Left ventricle myocardium inferior (tissue), 1 donor: Measurements from ENCODE around the gene NEDD4. TPM values are rescaled to one million over a fixed set of nuclear protein-coding genes. Genes with fewer than 3 reads are reported as not detected.
"Not testable (repeated sequence)": the region's sequence is repeated elsewhere in the genome, so short reads cannot be mapped to it uniquely, and the experiment has no call there.

Experiments used
- DNase-seq: peaks from one replicate; pipeline ENCODE4 v3.0.0-alpha.2; 2020
- H3K27ac ChIP-seq: fragments of 200-600 bp; replicated peaks from 2 replicates; pipeline ENCODE4 v1.8.0; 2021
- H3K27me3 ChIP-seq: fragments of 200-600 bp; 2 replicates; pipeline ENCODE4 v1.8.0; 2021; ENCODE audit warnings: low read depth
- H3K36me3 ChIP-seq: fragments of 200-600 bp; 2 replicates; pipeline ENCODE4 v1.8.0; 2021
- H3K4me1 ChIP-seq: fragments of 200-600 bp; 2 replicates; pipeline ENCODE4 v1.8.0; 2021
- H3K4me3 ChIP-seq: fragments of 200-600 bp; 2 replicates; pipeline ENCODE4 v1.8.0; 2021; ENCODE audit warnings: mild to moderate bottlenecking, moderate library complexity
- H3K9me3 ChIP-seq: fragments of 200-600 bp; replicated peaks from 2 replicates; pipeline ENCODE4 v1.8.0; 2021
- intact Hi-C: fragments of 100-400 bp; cut with micrococcal nuclease; formaldehyde crosslinking; loops from one replicate; pipeline ENCODE4 v1.11.0; 2022
- total RNA-seq: library from RNA; stranded (reverse); fragmentation: NEBNext Ultra II Directional; extraction: Animal tissue kit (Norgen Biotek cat#: 25700); gene quantifications from one replicate; pipeline ENCODE4 v1.2.1, GENCODE V29; 2021
- TF ChIP-seq, protein P1 (sequence below): fragments of 200-600 bp; IDR thresholded peaks from 2 replicates; pipeline ENCODE4 v1.8.0; 2021; ENCODE audit warnings: antibody characterized with exemption, mild to moderate bottlenecking, borderline replicate concordance
- donor health status: DM: no; HTN: yes; CAD: no; lungs with severe emphysema.

NEDD4 gene
- total RNA-seq, 1 donor from 2014 or later: 8.1 TPM

DNA sequence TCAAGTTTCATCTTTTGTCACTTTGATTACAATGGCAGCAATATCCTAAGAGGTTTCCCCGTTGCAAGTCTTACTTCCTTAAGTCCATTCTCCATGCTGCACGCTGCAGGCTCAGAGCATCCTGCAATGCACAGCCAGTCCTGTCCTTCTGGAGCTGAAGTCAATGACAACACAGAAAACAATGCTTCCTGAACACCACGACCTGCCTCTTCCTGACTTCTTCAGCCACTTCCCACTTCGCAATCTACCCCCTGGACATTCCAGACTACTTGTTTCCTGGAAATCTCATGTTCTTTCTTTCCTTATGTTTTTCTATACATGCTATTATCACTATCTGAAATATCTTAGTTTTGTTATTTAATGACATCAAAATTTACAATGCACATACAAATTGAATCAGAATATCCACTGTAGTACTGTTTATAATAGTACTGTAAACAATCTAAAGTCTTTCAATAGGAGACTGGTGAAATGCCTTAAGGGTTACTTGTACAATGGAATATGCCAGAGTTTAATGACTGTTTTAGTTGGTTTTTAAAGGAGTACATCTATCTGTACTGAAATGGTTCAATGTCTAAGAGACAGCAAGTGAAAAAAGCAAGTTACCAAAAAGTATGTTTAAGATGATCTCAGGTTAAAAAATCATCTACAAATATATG is 136.8 kb downstream of the NEDD4 start:
- intact Hi-C loops: no loop called here
- Histone ChIP-seq H3K27me3 (no peaks in the 10 kb centered on the region), H3K4me3 (no peak overlapping the region), H3K27ac (no peak overlapping the region), H3K9me3 (no peaks in the 10 kb centered on the region), H3K4me1 (no peaks in the 10 kb centered on the region), H3K36me3 (peaks cover 58% of the 10 kb centered on the region)
- DNase-seq: no peak
- TF ChIP-seq, protein P1, sequence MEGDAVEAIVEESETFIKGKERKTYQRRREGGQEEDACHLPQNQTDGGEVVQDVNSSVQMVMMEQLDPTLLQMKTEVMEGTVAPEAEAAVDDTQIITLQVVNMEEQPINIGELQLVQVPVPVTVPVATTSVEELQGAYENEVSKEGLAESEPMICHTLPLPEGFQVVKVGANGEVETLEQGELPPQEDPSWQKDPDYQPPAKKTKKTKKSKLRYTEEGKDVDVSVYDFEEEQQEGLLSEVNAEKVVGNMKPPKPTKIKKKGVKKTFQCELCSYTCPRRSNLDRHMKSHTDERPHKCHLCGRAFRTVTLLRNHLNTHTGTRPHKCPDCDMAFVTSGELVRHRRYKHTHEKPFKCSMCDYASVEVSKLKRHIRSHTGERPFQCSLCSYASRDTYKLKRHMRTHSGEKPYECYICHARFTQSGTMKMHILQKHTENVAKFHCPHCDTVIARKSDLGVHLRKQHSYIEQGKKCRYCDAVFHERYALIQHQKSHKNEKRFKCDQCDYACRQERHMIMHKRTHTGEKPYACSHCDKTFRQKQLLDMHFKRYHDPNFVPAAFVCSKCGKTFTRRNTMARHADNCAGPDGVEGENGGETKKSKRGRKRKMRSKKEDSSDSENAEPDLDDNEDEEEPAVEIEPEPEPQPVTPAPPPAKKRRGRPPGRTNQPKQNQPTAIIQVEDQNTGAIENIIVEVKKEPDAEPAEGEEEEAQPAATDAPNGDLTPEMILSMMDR: no peak

DNA sequence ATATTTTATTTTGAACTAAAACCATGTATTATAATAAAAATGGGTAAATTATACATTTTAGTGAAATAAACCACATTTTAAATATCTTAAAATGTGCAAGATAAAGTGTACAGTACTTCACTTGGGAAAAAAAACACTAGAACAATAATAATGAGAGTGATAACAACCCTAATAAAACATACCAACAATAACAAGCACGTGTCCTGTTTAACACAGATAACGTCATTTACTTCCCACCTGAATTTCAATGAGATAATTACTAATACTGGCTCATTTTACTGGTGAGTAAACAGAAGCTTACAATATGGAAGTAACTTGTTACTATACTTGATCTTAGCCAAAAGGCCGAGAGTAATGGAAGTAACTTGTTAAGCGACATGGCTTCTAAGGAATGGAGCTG is 140.3 kb downstream of the NEDD4 start:
- Histone ChIP-seq H3K4me1 (no peaks in the 10 kb centered on the region), H3K27ac (no peak overlapping the region), H3K9me3 (no peaks in the 10 kb centered on the region), H3K4me3 (no peak overlapping the region), H3K27me3 (no peaks in the 10 kb centered on the region), H3K36me3 (peaks cover 48% of the 10 kb centered on the region)
- intact Hi-C loops: no loop called here
- DNase-seq: no peak
- TF ChIP-seq, protein P1: no peak

DNA sequence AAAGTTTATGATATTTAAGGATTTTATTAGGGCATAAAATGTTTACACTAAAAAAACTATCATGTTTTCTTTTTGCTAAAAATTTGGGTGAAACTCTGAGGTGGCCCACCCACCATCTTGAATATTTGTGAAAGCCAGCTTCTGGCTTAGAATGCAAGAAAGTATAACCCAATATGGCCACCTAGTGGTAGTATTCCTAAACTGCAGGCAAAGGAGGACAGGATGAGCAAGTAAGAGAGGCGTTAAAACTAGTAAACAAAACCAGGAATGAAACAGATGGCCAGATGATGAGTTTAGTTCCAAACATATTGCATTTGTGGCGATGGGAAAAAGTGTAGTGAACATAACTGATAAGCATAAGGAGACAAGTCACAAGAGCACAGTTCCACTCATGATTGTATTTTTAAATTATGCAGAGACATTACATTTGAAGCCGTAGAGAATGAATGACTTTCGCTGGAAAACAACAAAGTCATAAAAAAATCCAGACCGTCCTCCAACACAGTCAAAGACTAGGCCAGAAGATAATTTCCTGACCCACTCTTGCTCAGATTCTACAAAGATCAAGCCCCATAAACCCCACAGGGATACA is 147.2 kb downstream of the NEDD4 start:
- Histone ChIP-seq H3K4me1 (no peaks in the 10 kb centered on the region), H3K9me3 (no peaks in the 10 kb centered on the region), H3K27me3 (no peaks in the 10 kb centered on the region), H3K4me3 (no peak overlapping the region), H3K36me3 (peaks cover 38% of the 10 kb centered on the region), H3K27ac (no peak overlapping the region)
- no peak for DNase-seq
- intact Hi-C loops: loop anchor here (2.0 kb wide), 1 partner anchor 197 kb away; no protein-coding TSS in a partner anchor
- TF ChIP-seq, protein P1: peak; percentile 88

DNA sequence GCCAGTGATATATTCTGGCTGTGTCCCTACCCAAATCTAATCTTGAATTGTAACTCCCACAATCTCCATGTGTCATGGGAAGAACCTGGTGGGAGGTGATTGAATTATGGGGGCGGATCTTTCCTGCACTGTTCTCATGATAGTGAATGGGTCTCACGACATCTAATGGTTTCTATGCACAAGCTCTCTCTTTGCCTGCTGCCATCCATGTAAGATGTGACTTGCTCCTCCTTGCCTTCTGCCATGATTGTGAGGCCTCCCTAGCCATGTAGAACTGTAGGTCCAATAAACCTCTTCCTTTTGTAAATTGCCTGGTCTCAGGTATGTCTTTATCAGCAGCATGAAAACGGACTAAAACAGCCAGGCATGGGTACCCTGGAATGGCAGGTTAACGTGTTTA is 150.5 kb downstream of the NEDD4 start:
- H3K27me3 ChIP-seq, DNase-seq, H3K4me1 ChIP-seq, H3K4me3 ChIP-seq, H3K27ac ChIP-seq, H3K9me3 ChIP-seq, intact Hi-C loops: not testable (repeated sequence)
- peaks cover 50% of the 10 kb centered on the region for H3K36me3 ChIP-seq

- no peak overlapping the region for H3K27ac ChIP-seq
- no peak for DNase-seq
- intact Hi-C loops: no loop called here
- H3K27me3 ChIP-seq: no peaks in the 10 kb centered on the region
- TF ChIP-seq, protein P1: no peak
- peaks cover 55% of the 10 kb centered on the region for H3K36me3 ChIP-seq
- no peaks in the 10 kb centered on the region for H3K4me1 ChIP-seq
- H3K4me3 ChIP-seq: no peak overlapping the region
- no peaks in the 10 kb centered on the region for H3K9me3 ChIP-seq
These were observed 157.5 kb downstream of the NEDD4 start for GRCh38 chr15:55835866-55836265.

DNA sequence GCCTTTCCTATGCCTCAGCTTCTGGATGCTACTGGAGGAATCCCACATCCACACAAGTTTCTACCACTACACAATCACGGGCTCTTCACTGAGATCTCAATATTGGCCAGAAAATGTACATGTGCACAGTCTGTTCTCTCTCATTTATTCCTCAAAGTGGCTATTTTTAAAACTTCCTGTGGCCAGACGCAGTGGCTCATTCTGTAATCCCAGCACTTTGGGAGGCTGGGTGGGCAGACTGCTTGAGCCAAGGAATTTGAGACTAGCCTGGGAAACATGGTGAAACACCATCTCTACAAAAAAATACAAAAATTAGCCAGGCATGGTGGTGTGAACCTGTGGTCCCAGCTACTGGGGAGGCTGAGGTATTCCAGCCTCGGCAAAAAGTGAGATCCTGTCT is 159.1 kb downstream of the NEDD4 start:
- TF ChIP-seq, protein P1: no peak
- no peak overlapping the region for H3K27ac ChIP-seq

More for the DNA sequence above, 159.1 kb downstream of the NEDD4 start:
- intact Hi-C loops: no loop called here
- Histone ChIP-seq H3K4me3 (no peak overlapping the region), H3K27me3 (no peaks in the 10 kb centered on the region), H3K9me3 (no peaks in the 10 kb centered on the region), H3K36me3 (peaks cover 55% of the 10 kb centered on the region), H3K4me1 (no peaks in the 10 kb centered on the region)
- DNase-seq: no peak
